KG1 (cell line): ENCODE data around the gene CERS1.
"Not testable (repeated sequence)": the region's sequence is repeated elsewhere in the genome, so short reads cannot be mapped to it uniquely, and the experiment has no call there.

Experiments used
- DNase-seq: peaks from one replicate; lab custom pipeline; 2025; lab: John Stamatoyannopoulos, UW

The CERS1 gene

DNA sequence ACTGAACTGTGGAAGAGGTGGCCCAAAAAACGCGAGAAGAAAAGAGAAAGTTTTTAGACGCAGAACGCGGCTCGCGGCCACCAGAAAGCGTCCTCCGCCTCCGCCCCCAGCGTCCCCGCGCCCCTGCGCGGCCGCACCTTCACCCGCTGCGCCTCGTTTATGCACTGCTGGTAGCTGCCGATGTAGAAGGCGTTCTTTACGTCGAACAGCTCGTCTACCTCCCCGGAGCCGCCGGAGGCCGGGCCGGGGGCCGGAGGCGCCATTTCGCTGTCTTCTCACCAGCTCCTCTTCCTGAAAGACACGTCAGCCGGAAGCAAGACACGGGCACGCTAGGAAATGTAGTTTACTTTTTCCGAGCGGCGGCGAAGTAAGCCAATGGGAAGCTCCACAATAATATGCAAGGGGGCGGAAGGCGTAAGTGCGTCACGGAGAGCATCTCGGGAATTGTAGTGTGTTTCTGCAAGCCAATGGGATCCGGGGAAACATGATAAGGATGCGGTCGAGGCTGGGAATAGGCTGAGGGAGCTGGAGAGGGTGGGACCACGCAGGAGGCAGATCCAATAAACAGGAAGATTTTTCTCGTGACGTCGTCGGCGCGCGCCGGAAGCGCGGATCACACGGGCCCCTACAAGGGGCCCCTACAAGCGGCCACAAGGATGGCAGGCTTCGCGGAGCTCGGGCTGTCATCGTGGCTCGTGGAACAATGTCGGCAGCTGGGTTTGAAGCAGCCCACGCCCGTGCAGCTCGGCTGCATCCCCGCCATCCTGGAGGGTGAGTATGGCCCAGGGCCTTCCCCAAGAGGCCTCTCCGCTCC lies 23.3 kb upstream of the CERS1 start, which contains the start of the genes COPE and DDX49:
TSS of gene COPE (minus strand) at position 302 of the 814 bp plus-strand sequence. CDS start at position 263, 39 bp downstream.
TSS of gene DDX49 (plus strand) at position 630 of the 814 bp plus-strand sequence. CDS start at position 657, 27 bp downstream.
- DNase-seq: peak; percentile 92

DNA sequence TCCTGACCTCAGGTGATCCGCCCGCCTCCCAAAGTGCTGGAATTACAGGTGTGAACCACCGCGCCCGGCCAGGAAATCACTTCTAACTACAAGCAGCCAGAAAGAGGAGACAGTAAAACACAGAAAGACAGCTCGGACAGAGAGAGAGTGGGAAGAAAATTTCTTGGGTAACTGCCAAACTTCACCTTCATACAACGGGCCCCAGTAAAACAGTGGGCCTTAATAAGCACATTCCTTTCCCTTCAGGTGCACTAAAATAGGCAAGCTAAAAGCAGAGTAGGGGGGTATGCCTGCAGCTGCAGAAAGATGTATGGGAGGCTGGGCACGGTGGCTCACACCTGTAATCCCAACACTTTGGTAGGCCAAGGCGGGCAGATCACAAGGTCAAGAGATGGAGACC lies 21.6 kb upstream of the CERS1 start:
- not testable (repeated sequence) for DNase-seq

DNA sequence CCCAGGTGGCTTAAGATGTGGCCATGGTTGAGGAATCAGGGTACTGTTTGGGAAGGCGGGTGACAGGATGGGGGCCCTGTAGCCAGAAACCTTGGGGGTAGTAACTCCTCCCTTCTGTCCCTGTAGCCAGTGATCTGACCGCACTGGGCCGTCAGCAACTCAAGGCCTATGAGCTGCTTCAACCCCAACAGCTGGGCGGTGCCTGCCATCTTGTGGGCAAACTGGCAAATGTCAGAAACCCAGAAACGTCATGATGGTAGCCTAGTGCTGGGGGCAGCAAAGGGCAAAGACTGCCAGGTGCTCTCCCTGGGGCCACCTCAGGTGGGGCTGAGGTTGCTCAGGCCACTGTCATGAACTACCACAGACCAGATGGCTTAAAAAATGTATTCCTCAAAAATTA lies 19.7 kb upstream of the CERS1 start:
- no peak for DNase-seq

DNA sequence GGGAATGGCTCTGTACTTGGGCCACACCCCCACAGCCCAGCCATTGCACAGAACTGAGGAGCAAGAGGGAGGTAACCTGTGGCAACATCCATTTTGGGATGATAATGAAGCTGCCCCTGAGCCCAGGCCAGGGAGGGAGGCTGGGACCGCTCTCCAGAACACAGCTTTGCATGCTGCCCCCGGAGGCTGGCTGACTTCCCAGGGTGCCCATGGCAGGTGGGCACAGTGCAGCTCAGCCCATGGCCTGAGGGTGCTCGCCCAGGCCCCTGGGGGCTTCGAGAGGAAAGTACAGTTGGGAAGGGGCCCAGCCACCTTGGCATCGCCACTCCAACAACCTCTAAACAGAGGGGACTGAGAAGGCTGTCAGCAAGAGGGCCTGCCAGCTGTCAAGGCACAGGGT lies 17.5 kb upstream of the CERS1 start:
- no peak for DNase-seq

DNA sequence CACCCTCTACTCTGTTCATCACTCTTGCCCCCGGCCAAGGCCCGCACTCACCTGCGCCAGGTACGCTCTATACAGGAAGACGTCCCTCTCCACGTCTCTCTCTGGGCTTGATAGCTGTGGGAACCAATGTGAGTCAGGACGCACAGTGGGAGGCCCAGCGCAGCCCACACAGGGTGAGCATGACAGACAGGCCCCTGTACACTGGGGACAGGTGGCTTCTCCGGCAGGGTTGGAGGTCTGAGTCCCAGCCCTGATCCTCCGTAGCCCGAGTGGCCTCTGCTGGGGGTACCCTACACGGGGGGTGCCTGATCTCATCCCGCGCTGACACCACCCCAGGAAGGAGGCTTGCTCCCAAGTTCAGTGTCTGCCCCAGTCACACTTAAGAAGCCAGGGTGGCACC lies 17.0 kb upstream of the CERS1 start:
- no peak for DNase-seq

DNA sequence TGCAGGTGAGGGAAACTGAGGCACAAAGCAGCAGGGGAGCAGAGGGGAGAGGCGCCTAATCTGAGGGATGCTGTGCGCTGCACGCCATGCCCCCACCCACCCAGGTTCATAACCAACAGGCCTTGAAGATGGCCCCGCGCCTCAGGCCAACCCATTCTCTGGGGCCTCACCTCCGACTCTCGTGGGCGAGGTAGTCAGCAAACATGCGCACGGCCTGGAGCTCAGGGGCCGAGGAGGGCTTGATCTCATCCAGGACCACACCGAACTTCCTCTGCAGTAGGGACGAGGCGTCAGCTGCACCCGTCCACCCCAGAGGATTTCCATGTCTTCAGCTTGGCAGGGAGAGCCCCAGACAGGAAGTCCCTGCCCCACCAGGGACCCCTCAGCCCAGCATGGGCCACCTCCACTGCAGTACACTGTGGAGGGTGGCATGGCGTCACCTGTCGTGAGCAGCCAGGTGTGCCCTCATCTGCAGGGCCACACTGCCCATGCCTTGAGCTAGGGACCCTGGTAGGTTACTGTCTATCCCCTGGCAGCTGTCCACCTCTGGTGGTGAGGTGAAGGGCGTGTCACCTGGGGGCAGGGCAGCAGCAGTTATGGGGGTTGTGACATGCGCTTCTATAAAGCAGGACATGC lies 15.0 kb upstream of the CERS1 start:
- no peak for DNase-seq

DNA sequence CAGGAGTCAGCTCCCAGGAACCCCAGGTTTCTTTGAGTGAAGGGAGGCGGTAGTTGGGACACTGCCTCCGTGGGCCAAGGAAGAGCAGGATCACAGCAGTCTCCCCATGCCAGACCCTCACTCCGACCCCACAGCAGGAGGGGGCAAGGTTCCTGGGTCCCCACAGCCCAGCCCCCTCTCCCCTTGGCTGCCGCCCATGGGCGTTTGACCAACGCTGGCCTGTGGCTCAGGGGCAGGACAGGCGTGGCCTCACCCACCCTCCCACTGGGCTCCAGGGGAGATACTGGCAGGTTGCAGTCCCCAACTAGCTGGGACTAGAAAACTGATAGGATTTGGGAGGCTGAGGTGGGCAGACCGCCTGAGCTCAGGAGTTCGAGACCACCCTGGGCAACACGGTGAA lies 14.1 kb upstream of the CERS1 start:
- DNase-seq: no peak

DNA sequence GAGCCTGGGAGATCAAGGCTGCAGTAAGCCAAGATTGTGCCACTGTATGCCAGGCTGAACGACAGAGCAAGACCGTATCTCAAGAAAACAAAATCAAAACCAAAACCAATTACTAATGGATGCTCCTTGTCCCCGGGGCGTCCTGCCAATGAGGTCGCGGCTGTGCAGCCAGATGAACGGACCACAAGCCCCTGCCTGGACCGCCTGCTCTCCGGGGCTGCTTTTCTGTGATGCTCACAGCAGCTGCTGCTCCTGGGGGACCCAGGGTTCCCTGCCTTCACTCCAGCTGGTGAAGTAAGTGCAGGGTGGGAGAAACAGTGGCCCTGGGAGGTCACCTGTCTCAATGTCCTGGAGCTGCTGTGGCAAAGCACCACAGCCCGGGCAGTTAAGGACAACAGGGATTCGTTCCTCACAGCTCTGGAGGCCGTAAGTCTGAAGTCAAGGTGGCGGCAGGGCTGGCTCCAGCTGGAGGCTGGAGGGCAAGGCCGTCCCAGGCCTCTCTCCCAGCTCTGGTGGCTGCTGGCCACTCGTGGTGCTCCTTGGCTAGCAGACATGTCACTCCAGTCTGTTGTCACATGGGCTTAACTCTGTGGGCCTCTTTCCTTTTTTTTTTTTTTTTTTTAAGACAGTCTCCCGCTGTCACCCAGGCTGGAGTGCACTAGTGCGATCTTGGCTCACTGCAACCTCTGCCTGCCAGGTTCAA lies 13.1 kb upstream of the CERS1 start:
- DNase-seq: no peak

DNA sequence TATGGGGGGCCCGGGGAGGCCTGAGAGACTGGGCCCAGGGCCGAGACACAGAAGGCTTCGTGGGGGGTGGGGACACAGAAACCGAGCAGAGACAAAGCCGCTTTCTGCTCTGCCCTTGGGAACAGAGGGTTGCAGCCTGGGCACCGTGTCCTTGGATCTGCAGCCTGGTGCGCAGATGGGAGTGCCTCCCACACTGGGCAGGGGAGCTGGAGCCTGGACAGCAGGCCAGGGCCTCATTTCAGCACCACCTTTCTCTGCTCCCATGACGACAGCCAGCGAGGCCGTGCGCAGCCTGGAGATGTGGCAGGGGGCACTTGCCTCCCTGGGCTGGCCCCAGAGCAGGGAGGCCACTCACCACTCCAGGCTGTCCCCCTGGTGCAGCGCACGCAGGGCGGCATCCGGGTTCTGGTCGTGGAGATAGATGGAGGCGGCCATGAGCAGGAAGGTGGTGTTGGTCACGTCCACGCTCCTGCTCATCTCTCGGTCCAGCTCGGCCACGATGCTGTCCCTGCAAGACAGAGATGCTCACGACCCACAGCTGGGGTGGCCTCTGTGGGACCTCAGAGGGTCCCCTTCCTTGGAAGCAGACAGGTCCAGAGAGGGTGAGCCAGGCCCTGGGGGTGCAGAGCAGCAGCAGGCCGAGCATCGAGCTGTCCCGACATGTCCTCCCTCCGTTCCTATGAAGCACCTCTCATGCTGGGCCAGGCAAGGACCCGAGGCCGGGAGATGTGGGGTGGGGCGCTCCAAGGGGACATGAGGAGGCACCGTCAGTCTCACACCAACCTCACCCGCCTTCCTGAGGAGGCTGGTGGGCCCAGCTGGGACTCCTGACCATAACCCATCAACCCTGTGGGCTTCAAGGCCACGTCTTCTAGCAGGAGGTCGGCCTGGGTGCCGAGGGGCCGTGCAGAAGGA lies 10.9 kb upstream of the CERS1 start:
- no peak for DNase-seq

DNA sequence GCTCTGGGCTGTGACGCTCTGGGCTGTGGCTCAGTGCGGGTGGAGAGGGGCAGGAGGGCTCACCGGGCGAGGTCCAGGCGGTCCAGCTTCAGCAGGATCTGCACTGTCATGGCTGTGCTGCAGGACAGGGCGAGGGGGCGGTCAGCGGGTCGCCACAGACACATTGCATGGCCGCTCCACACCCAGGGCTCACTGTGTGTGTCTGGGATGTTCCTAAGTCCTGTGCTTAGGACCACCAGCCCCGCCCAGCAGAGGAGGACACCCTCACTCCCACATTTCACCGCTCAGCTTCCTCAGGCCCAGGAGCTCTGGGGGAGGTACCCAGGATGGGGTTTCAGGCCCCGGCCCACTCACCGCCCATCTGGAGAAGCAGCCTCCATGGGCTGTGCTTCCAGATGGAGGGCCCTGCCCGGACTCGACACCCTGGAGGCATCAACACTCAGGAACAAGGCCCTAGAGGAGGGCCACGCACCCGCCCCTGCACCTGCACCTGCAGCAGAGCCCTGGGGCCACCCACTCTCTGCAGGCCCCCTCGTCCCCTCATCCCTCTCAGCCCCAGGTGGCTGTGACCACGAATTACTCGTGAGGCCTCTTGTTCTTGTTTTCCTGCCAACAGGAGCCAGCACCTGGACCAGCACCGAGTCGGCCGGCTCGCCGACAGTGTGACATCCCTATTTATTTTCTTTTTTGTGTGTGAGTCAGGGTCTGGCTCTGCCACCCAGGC lies 9.7 kb upstream of the CERS1 start:
- no peak for DNase-seq

DNA sequence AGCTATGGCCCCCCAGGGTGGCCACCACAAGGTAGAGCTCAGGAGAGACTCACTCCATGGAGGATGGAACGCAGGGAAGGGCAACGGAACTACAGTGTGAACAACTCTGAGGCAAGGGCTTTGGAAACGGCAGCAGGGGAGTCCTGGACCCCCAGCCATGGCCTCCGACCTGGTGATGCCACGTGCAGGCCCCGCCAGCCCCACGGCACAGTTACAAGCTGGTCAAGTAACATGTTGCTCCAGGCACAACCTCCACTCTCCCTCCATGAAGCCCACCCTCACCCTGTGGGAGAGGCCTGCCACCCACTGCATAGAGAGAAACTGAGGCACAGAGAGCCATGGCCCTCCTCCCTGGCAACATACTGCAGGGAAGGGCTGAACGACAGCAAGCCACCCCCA lies 9.1 kb upstream of the CERS1 start:
- no peak for DNase-seq

DNA sequence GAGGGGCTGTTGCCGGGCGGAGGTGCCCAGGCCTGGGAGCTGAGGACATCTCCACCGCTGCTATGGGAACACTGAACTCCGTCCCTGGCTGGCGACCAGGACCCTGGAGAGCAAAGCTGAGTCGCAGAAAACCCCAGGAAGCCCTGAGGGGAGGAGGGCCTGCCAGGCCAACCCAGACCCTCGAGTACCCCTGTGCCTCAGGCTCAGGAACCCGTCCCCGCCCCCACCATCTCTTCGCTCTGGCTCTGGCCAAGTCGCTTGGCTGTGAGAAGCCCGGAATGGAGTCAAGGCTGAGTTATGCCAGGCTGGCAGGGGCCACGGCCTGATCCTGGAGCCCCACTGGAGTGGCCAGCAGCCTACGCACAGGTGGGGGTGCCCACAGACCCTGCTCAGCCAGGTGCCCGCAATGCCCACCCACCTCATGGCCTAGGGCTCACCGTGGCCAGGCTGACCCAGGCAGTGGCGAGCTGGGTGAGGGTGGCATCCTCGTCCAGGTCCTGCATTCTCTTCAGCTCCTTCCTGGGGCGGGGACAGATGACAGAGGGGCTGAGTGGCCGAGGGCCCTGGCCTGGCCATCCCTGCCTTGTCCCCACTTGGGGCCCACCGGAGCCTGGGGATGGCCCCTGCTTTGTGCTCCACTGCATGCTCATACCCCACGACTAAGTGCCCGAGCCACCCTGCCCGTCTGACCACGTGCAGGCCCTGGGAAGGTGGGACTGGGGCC lies 8.5 kb upstream of the CERS1 start:
- no peak for DNase-seq

DNA sequence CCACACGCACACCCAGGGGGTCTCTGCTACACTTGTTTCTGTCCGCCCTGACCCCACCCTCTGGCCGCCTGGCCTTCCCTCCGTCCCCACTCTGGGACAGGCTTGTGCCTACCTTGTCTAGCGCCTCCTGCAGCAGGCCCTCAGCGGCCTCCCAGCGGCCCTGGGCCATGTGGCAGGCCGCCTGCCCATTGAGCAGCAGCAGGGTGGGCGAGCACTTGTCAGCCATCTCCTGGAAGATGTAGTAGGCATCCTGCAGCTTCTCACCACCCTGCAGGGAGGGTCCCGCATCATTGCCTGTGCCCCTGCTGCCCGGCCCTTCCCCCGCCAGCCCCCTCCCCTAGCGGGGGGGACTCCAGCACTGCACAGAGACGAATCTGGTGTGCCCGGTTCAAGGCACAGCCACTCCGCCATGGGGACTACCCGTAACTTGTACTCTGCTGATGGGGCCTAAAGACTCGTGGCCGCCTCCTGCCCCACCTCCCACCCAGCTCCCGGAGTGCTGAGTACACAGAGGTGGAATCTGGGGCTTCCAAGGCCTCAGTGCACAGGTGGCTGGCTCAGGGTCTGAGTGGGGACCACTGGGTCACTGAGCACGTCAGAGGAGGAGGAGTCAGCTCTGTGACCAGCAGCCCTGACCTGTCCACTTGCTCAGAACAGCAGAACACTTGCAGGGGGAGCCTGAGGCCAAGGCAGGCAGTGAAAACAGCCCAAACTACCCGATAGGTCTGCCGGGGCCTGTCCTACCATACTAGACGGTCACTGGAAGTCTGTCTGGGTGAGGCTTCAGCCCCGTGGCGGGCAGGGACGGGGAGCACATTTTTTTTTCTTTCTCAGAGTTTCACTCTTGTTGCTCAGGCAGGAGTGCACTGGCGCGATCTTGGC lies 7.4 kb upstream of the CERS1 start:
- DNase-seq: no peak

DNA sequence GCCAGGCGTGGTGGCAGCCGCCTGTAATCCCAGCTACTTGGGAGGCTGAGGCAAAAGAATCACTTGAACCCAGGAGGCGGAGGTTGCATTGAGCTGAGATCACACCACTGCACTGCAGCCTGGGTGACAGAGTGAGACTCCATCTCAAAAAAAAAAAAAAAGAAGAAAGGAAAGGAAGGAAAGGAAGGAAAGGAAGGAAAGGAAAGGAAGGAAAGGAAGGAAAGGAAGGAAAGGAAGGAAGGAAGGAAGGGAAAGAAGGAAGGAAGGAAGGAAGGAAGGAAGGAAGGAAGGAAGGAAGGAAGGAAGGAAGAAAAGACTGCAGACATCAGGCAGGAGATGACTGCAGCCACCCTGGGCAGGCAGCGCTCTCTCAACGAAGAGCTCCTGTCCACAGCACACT lies 6.6 kb upstream of the CERS1 start:
- DNase-seq: not testable (repeated sequence)

DNA sequence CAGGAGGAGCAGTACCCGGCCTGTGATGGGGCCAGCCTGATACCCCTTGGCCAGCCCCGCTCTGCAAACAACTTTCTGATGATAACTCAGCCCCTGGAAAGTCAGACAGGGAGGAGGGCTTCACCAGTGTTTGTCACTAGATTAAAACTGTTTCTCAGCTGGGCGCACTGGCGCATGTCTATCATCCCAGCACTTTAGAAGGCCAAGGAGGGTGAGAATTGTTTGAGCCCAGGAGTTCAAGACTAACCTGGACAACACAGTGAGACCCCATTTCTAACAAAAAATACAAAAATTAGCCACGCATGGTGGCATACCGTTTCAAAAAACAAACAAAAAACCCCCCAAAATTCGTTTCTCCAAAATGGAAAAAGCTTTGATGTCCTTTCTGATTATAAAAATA lies 5.5 kb upstream of the CERS1 start:
- no peak for DNase-seq

DNA sequence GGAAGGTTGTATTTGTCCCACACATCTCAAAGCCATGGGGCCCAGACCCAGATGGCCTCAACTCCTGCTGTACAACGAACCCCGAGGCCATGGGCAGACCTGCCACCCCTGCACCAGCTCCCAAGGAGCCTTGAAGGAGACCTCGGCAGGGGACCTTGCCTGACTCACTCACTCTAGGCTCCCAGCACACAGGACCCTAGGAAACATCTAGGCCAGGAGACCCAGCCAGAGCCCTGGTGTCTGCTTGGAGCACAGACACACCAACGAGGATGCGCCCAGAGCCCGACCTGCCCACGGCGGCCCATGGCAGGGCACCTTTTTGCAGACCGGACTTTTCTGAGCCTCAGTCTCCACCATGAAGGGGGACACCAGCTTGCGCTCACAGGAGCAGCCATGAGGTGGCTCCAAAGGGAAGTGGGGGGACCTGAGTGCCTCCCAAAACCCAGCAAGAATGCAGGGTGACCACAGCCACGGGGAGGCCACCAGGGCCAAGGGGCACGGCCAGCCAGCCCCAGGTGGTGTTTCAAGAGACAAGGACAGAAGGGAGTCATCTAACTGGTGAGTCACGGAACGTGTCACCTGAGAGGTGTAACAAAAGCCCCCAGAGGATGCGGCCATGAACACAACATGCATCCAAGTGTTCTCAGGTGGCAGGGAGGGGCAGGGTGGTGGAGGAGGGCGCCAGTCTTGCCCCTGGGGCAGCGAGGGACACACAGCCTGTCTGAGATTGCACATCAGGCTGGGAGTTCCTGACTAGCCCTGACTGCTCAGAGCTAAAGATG lies 4.9 kb upstream of the CERS1 start:
- DNase-seq: no peak

DNA sequence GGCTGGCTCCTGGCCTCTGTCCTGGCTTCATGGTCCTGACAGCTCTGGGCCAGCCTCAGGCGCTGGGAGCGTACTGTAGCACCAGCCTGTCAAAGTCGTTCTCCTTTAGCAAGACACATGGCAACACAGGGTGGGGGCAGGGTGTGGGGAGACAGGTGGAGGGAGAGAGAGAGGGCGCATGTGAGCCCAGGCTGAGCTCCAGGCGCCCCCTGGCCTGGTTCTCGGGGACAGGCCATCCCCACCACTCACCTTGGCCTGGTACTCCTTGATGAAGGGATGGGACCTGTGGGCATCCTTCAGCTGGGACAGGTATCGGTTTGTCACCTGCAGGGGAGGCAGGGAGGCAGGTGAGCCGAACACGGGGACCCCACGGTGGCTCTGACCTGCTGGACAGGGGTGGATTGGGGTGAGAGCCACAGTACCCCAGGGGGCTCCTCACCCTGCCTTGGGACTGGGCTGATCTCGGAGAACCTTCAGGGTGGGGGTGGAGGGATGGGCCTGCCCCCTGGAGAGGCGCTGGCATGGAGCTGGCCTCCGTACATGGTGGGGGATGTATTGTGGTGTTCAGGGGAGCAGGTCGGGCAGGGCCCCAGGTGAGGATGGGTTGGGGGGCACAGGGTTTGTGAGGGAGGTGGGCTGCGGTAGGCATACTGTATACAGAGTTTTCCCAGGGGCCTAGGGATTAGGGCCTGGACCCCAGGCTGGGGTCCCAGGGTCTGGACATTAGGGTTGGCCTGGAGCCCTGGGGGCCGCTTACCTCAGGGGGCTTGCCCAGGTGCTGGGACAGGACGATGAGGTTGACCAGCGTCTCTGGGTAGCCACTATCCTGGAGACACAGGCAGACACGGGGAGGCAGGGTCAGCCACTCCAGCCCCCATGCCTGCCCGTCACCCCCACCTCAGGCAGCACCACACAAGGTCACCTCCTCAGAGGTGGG lies 3.9 kb upstream of the CERS1 start:
- no peak for DNase-seq
